GM12878 (cell line): ENCODE results near the gene EIF5A. TPM values are rescaled to one million over a fixed set of nuclear protein-coding genes. Genes with fewer than 3 reads are reported as not detected.

Experiments used
- ATAC-seq: fragments of 200-7000 bp; cut with Tn5 transposase; 3 replicates; pipeline ENCODE4 v1.9.1; 2020; ENCODE audit warnings: mild to moderate bottlenecking, moderate library complexity
- BruUV-seq: library from RNA; stranded (reverse); fragments of 400-500 nt; replicated peaks from 2 replicates; lab custom pipeline; 2021; lab: Mats Ljungman, UMichigan
- CTCF ChIA-PET: fragments of 300-600 bp; sonication (Branson Sonifier 250); formaldehyde crosslinking; extraction: SDS; loops from one replicate; lab custom pipeline; 2021; ENCODE audit warnings: inconsistent platforms; lab: Yijun Ruan, JAX
- POLR2A ChIA-PET: fragments of 350-600 bp; formaldehyde crosslinking; extraction: SDS; loops from one replicate; lab custom pipeline; 2021; ENCODE audit warnings: inconsistent platforms; lab: Charles Lee
- RAD21 ChIA-PET: fragments of 300-600 bp; sonication (Branson Sonifier 250); formaldehyde crosslinking; loops from one replicate; lab custom pipeline; 2023; ENCODE audit warnings: antibody characterized with exemption; ENCODE audit not compliant: unreplicated experiment; lab: Charles Lee
- SMC1A ChIA-PET: fragments of 300-600 bp; sonication (Branson Sonifier 250); formaldehyde crosslinking; loops from one replicate; lab custom pipeline; 2023; ENCODE audit not compliant: unreplicated experiment, uncharacterized antibody; lab: Charles Lee
- DNase-seq: peaks from one replicate; pipeline ENCODE4 v3.0.0-alpha.2; 2011; ENCODE audit warnings: low read depth, low spot score
- FAIRE-seq: peaks from 3 replicates; lab custom pipeline; 2011; peaks lifted over from hg19 to GRCh38; lab: Jason Lieb, UNC
- H2AFZ ChIP-seq: 2 replicates; pipeline ENCODE4 v1.6.0; 2011; ENCODE audit warnings: low read depth, low read length, control low read depth; ENCODE audit not compliant: control insufficient read depth
- H3K27ac ChIP-seq: 2 replicates; pipeline ENCODE4 v1.5.1; 2011; ENCODE audit warnings: control low read depth; ENCODE audit not compliant: control insufficient read depth, insufficient read depth
- H3K27me3 ChIP-seq, 2 experiments: replicated peaks in 1 of 2; 2 replicates each; pipeline versions ENCODE4 v1.6.0 to v1.6.1; 2011; ENCODE audit warnings: low read length in 1 of 2; ENCODE audit not compliant: control insufficient read depth in 2 of 2, insufficient read depth in 2 of 2
- H3K36me3 ChIP-seq, 2 experiments: 2 replicates each; pipeline ENCODE4 v1.5.1; 2011; ENCODE audit warnings: low read length in 1 of 2; ENCODE audit not compliant: control insufficient read depth in 2 of 2, insufficient read depth in 2 of 2
- H3K4me1 ChIP-seq: 2 replicates; pipeline ENCODE4 v1.6.1; 2011; ENCODE audit warnings: mild to moderate bottlenecking, low read length, moderate library complexity, mixed read lengths; ENCODE audit not compliant: control insufficient read depth, insufficient read depth
- H3K4me2 ChIP-seq: 2 replicates; pipeline ENCODE4 v1.6.0; 2011; ENCODE audit warnings: control low read depth; ENCODE audit not compliant: control insufficient read depth, insufficient read depth
- H3K4me3 ChIP-seq: fragments of 200-600 bp; sonication (generic); 2 replicates; pipeline ENCODE4 v1.5.1; 2016
- H3K79me2 ChIP-seq: 2 replicates; pipeline ENCODE4 v1.6.0; 2011; ENCODE audit warnings: low read length; ENCODE audit not compliant: control insufficient read depth, insufficient read depth
- H3K9ac ChIP-seq: 2 replicates; pipeline ENCODE4 v1.8.0; 2011; ENCODE audit warnings: low read length, control low read depth, mixed read lengths; ENCODE audit not compliant: control insufficient read depth, insufficient read depth
- H3K9me3 ChIP-seq: replicated peaks from 3 replicates; pipeline ENCODE4 v1.5.1; 2011; ENCODE audit warnings: mild to moderate bottlenecking, low read length; ENCODE audit not compliant: control insufficient read depth, insufficient read depth
- H4K20me1 ChIP-seq: 2 replicates; pipeline ENCODE4 v1.6.0; 2011; ENCODE audit not compliant: control insufficient read depth, insufficient read depth
- BMI1 ChIP-seq: fragments of 450-650 bp; IDR thresholded peaks from 2 replicates; pipeline ENCODE4 v1.6.1; 2016; ENCODE audit warnings: mild to moderate bottlenecking, moderate library complexity, borderline replicate concordance
- CEBPB ChIP-seq, 2 experiments: fragments of 150-350 bp in 1 of 2; IDR thresholded peaks; 2 replicates each; pipeline ENCODE4 v1.6.1; 2012 to 2014; ENCODE audit warnings: low read depth in 2 of 2, low read length in 2 of 2, borderline replicate concordance in 1 of 2, inconsistent platforms in 1 of 2
- LARP7 ChIP-seq: fragments of 450-650 bp; IDR thresholded peaks from 2 replicates; pipeline ENCODE4 v1.6.1; 2017; ENCODE audit warnings: mild to moderate bottlenecking
- MYB ChIP-seq: fragments of 150-350 bp; IDR thresholded peaks from 2 replicates; pipeline ENCODE4 v1.6.1; 2014; ENCODE audit warnings: mild to moderate bottlenecking, low read depth, low read length, borderline replicate concordance
- NBN ChIP-seq: fragments of 450-650 bp; IDR thresholded peaks from 2 replicates; pipeline ENCODE4 v1.6.1; 2016
- PML ChIP-seq: IDR thresholded peaks from 2 replicates; pipeline ENCODE4 v1.6.1; 2012; ENCODE audit warnings: low read length, inconsistent platforms
- SIN3A ChIP-seq: IDR thresholded peaks from 2 replicates; pipeline ENCODE4 v1.6.1; 2012; ENCODE audit warnings: low read depth, low read length, improper control_type of control experiment
- YY1 ChIP-seq: IDR thresholded peaks from 2 replicates; pipeline ENCODE4 v1.6.1; 2011; ENCODE audit warnings: low read depth, mild to moderate bottlenecking, low read length
- ZNF217 ChIP-seq: fragments of 450-650 bp; IDR thresholded peaks from 2 replicates; pipeline ENCODE4 v1.6.1; 2017; ENCODE audit warnings: antibody characterized with exemption, mild to moderate bottlenecking
- WGBS: methylation state at CpG from one replicate; pipeline ENCODE4 v1.1.6; 2016; ENCODE audit warnings: low lambda C conversion rate; ENCODE audit not compliant: insufficient replicate concordance, insufficient coverage; ENCODE audit errors: missing lambda C conversion rate; 5-methylcytosine and 5-hydroxymethylcytosine counted together
- in situ Hi-C: fragments of 300-500 bp; cut with MboI; formaldehyde crosslinking; loops from 9 replicates; pipeline ENCODE4 v1.14.3; 2018; ENCODE audit warnings: mixed read lengths
- intact Hi-C: fragments of 100-400 bp; cut with micrococcal nuclease; formaldehyde crosslinking; loops from one replicate; pipeline ENCODE4 v1.14.2; 2022; ENCODE audit not compliant: unreplicated experiment
- polyA plus RNA-seq, 11 experiments: library from polyadenylated mRNA; depleted of rRNA in 4 of 11; unstranded in 6 of 11; stranded (reverse) in 5 of 11; fragments of >200 nt; fragmentation: Nextera tagmentation in 4 of 11; fragmentation: Illumina TruSeq in 1 of 11; extraction: Ambion mirVana in 4 of 11; extraction: Trizol in 1 of 11; gene quantifications; 1 replicate in 1 of 11; 2 replicates in 10 of 11; pipeline versions ENCODE4 v1.2.1 to v1.2.3, GENCODE V29; 2011 to 2016; ENCODE audit warnings: inconsistent platforms in 2 of 11, missing spikeins in 2 of 11, low read depth in 1 of 11
- total RNA-seq, 4 experiments: library from RNA; depleted of rRNA in 3 of 4; stranded (reverse); fragments of >200 nt in 3 of 4; fragmentation: Illumina TruSeq in 1 of 4; extraction: Trizol in 1 of 4; gene quantifications; 2 replicates each; pipeline versions ENCODE4 v1.2.1 to v1.2.3, GENCODE V29; 2013 to 2021
- TF ChIP-seq, protein P1 (sequence below): fragments of 450-650 bp; IDR thresholded peaks from 2 replicates; pipeline ENCODE4 v1.6.1; 2017; ENCODE audit warnings: antibody characterized with exemption, mild to moderate bottlenecking, moderate library complexity
- TF ChIP-seq, protein P2 (sequence below): fragments of 450-650 bp; IDR thresholded peaks from 2 replicates; pipeline ENCODE4 v1.6.1; 2017; ENCODE audit warnings: mild to moderate bottlenecking, moderate library complexity
- TF ChIP-seq, protein P3 (sequence below): IDR thresholded peaks from 2 replicates; pipeline ENCODE4 v1.6.1; 2011; ENCODE audit warnings: mild to moderate bottlenecking, low read depth, low read length, moderate library complexity; ENCODE audit not compliant: insufficient replicate concordance
- TF ChIP-seq, protein P4 (sequence below): fragments of 450-650 bp; IDR thresholded peaks from 2 replicates; pipeline ENCODE4 v1.6.1; 2017; ENCODE audit warnings: borderline replicate concordance

EIF5A gene
- total and polyA plus RNA-seq, 10 of the 15 experiments (the other 5 are each of a cell fraction or from before 2014, with no cell fraction given) = 26.5 to 1,792 (median 944) TPM

DNA sequence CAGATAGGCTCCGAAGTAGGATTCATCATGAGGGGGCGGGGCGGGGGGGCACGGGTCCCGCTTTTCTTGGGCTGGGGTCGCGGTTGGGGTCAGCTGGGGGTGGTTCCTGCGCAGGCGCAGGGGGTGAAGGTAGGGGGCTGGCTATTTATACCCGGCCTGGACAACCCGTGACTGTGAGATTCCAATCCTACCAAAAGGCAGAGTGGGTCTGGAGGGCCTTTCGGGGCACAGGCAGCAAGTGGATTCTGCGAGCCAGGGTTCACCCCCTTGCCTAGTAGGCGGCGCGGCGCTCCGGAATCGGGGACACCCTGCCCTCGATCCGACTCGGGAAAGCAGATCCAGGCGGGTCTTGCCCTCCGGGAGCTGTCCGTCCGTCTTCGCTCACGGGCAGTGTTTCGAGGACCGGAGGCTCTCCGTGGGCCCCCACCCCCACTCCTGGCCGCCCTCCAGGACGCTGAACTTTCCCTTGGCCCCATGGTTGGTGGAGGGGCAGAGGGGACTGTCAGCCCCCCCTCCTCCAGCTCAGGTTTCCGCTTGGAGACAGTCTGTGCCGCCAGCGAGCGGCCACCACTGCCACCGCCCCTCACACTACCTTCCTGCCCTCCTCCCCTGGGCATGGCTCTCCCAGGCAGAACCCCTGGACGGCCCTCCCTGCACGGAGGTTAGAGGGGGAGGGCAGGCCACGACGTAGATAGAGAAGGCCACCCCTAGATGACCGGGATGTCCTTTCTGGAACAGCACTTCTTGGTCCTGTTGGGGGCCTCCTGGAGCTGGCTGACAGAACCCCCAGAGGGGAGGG, 25.3 kb upstream of the EIF5A start:
- peak overlapping the region; percentile 56 for H3K4me3 ChIP-seq
- H2AFZ ChIP-seq = no peak overlapping the region
- in situ Hi-C loops = no loop called here
- TF ChIP-seq, protein P1, sequence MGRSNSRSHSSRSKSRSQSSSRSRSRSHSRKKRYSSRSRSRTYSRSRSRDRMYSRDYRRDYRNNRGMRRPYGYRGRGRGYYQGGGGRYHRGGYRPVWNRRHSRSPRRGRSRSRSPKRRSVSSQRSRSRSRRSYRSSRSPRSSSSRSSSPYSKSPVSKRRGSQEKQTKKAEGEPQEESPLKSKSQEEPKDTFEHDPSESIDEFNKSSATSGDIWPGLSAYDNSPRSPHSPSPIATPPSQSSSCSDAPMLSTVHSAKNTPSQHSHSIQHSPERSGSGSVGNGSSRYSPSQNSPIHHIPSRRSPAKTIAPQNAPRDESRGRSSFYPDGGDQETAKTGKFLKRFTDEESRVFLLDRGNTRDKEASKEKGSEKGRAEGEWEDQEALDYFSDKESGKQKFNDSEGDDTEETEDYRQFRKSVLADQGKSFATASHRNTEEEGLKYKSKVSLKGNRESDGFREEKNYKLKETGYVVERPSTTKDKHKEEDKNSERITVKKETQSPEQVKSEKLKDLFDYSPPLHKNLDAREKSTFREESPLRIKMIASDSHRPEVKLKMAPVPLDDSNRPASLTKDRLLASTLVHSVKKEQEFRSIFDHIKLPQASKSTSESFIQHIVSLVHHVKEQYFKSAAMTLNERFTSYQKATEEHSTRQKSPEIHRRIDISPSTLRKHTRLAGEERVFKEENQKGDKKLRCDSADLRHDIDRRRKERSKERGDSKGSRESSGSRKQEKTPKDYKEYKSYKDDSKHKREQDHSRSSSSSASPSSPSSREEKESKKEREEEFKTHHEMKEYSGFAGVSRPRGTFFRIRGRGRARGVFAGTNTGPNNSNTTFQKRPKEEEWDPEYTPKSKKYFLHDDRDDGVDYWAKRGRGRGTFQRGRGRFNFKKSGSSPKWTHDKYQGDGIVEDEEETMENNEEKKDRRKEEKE = no peak
- TF ChIP-seq, protein P2, sequence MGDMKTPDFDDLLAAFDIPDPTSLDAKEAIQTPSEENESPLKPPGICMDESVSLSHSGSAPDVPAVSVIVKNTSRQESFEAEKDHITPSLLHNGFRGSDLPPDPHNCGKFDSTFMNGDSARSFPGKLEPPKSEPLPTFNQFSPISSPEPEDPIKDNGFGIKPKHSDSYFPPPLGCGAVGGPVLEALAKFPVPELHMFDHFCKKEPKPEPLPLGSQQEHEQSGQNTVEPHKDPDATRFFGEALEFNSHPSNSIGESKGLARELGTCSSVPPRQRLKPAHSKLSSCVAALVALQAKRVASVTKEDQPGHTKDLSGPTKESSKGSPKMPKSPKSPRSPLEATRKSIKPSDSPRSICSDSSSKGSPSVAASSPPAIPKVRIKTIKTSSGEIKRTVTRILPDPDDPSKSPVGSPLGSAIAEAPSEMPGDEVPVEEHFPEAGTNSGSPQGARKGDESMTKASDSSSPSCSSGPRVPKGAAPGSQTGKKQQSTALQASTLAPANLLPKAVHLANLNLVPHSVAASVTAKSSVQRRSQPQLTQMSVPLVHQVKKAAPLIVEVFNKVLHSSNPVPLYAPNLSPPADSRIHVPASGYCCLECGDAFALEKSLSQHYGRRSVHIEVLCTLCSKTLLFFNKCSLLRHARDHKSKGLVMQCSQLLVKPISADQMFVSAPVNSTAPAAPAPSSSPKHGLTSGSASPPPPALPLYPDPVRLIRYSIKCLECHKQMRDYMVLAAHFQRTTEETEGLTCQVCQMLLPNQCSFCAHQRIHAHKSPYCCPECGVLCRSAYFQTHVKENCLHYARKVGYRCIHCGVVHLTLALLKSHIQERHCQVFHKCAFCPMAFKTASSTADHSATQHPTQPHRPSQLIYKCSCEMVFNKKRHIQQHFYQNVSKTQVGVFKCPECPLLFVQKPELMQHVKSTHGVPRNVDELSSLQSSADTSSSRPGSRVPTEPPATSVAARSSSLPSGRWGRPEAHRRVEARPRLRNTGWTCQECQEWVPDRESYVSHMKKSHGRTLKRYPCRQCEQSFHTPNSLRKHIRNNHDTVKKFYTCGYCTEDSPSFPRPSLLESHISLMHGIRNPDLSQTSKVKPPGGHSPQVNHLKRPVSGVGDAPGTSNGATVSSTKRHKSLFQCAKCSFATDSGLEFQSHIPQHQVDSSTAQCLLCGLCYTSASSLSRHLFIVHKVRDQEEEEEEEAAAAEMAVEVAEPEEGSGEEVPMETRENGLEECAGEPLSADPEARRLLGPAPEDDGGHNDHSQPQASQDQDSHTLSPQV = no peak
- TF ChIP-seq NBN = no peak
- TF ChIP-seq BMI1 = no peak
- TF ChIP-seq CEBPB (IDR thresholded peaks at IDR 0.05; ENCODE audit: borderline replicate concordance in 1 of 2, low read depth in 2 of 2, low read length in 2 of 2) = no peak
- TF ChIP-seq LARP7 = no peak
- no peak for TF ChIP-seq MYB
- no peak for TF ChIP-seq SIN3A
- no peak for TF ChIP-seq PML
- TF ChIP-seq YY1 = no peak
- no peak for TF ChIP-seq ZNF217
- TF ChIP-seq, protein P3, sequence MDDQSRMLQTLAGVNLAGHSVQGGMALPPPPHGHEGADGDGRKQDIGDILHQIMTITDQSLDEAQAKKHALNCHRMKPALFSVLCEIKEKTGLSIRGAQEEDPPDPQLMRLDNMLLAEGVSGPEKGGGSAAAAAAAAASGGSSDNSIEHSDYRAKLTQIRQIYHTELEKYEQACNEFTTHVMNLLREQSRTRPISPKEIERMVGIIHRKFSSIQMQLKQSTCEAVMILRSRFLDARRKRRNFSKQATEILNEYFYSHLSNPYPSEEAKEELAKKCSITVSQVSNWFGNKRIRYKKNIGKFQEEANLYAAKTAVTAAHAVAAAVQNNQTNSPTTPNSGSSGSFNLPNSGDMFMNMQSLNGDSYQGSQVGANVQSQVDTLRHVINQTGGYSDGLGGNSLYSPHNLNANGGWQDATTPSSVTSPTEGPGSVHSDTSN = no peak
- TF ChIP-seq, protein P4, sequence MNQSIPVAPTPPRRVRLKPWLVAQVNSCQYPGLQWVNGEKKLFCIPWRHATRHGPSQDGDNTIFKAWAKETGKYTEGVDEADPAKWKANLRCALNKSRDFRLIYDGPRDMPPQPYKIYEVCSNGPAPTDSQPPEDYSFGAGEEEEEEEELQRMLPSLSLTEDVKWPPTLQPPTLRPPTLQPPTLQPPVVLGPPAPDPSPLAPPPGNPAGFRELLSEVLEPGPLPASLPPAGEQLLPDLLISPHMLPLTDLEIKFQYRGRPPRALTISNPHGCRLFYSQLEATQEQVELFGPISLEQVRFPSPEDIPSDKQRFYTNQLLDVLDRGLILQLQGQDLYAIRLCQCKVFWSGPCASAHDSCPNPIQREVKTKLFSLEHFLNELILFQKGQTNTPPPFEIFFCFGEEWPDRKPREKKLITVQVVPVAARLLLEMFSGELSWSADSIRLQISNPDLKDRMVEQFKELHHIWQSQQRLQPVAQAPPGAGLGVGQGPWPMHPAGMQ = no peak

More for the DNA sequence above, 25.3 kb upstream of the EIF5A start:
- DNase-seq (no peak), FAIRE-seq (no peak), ATAC-seq (no peak)
- H3K4me2 ChIP-seq = peak overlapping the region; percentile 98
- H3K9ac ChIP-seq = no peak overlapping the region
- BruUV-seq = no TSS peak
- CTCF ChIA-PET = interaction anchor here (0.6 to 10.3 kb wide), 10 partner anchors 16 to 236 kb away, joined by 3 to 102 read pairs (median 4); partner anchors contain the start of gene ACAP1
- intact Hi-C loops = loop anchor here (2.0 kb wide), 1 partner anchor 63 kb away; no protein-coding TSS in a partner anchor
- no peaks in the 10 kb centered on the region; a peak in 2 of 4 replicates for H3K27me3 ChIP-seq
- no peaks in the 10 kb centered on the region for H3K36me3 ChIP-seq
- RAD21 ChIA-PET = interaction anchor here (0.6 to 2.3 kb wide), 3 partner anchors 14 to 407 kb away, joined by 4 to 11 read pairs (median 4); no protein-coding TSS in a partner anchor
- H3K4me1 ChIP-seq = peaks cover 8% of the 10 kb centered on the region
- H4K20me1 ChIP-seq = no peaks in the 10 kb centered on the region; the same call in 1 of the 2 replicates
- 20% methylated on average over 37 of the region's 43 CpGs for WGBS
- SMC1A ChIA-PET = interaction anchor here (1.0 to 1.7 kb wide), 4 partner anchors 14 to 73 kb away, joined by 4 to 10 read pairs (median 4); partner anchors contain the start of genes ACAP1 and TMEM95
- H3K27ac ChIP-seq = no peak overlapping the region
- no peaks in the 10 kb centered on the region for H3K79me2 ChIP-seq
- POLR2A ChIA-PET = interaction anchor here (0.6 to 1.7 kb wide), 6 partner anchors 14 to 73 kb away, joined by 3 to 6 read pairs (median 3); partner anchors contain the start of gene TMEM95
- no peaks in the 10 kb centered on the region for H3K9me3 ChIP-seq
